Duodenal mucosa (tissue), 2 donors: ENCODE data around the gene FYN.
"Not testable (repeated sequence)": the region's sequence is repeated elsewhere in the genome, so short reads cannot be mapped to it uniquely, and the experiment has no call there.

Source experiments
- H3K27ac ChIP-seq: one replicate; pipeline ENCODE4 v1.7.0; 2013; ENCODE audit warnings: low read depth, low read length
- H3K27me3 ChIP-seq, 2 donors: one replicate each; pipeline ENCODE4 v1.7.0; 2013; ENCODE audit warnings: low read length in 2 of 2, control low read depth in 1 of 2; ENCODE audit not compliant: insufficient read depth in 2 of 2, control insufficient read depth in 1 of 2
- H3K36me3 ChIP-seq, 2 donors: one replicate each; pipeline ENCODE4 v1.7.0; 2013; ENCODE audit warnings: low read length in 2 of 2, control low read depth in 1 of 2; ENCODE audit not compliant: insufficient read depth in 2 of 2, control insufficient read depth in 1 of 2
- H3K4me1 ChIP-seq, 2 donors: one replicate each; pipeline ENCODE4 v1.7.0; 2013; ENCODE audit warnings: low read length in 2 of 2, control low read depth in 1 of 2; ENCODE audit not compliant: insufficient read depth in 2 of 2, control insufficient read depth in 1 of 2
- H3K4me3 ChIP-seq, 2 donors: one replicate each; pipeline ENCODE4 v1.7.0; 2013; ENCODE audit warnings: low read length in 2 of 2, low read depth in 1 of 2
- H3K9ac ChIP-seq, 2 donors: one replicate each; pipeline ENCODE4 v1.7.0; 2013; ENCODE audit warnings: low read length in 2 of 2, low read depth in 1 of 2
- H3K9me3 ChIP-seq, 2 donors: one replicate each; pipeline ENCODE4 v1.7.0; 2013; ENCODE audit warnings: low read length in 2 of 2, control low read depth in 1 of 2; ENCODE audit not compliant: control insufficient read depth in 1 of 2

Gene FYN

GRCh38 chr6:111688331-111688730 is 184.9 kb downstream of the FYN start:
- H3K4me3 ChIP-seq: no peak overlapping the region
- no peaks in the 10 kb centered on the region for H3K27me3 ChIP-seq
- peaks cover 45 to 56% of the 10 kb centered on the region in 2 donors for H3K4me1 ChIP-seq
- H3K27ac ChIP-seq: no peak overlapping the region
- H3K36me3 ChIP-seq: peaks cover 0 to 9% of the 10 kb centered on the region in 2 donors
- no peak overlapping the region for H3K9ac ChIP-seq
- no peaks in the 10 kb centered on the region for H3K9me3 ChIP-seq

GRCh38 chr6:111687652-111688051 is 185.6 kb downstream of the FYN start:
- Histone ChIP-seq H3K4me3 (no peak overlapping the region), H3K27ac (no peak overlapping the region), H3K27me3 (no peaks in the 10 kb centered on the region), H3K36me3 (peaks cover 0 to 7% of the 10 kb centered on the region in 2 donors), H3K9me3 (no peaks in the 10 kb centered on the region), H3K4me1 (peaks cover 38 to 49% of the 10 kb centered on the region in 2 donors), H3K9ac (no peak overlapping the region)

- no peaks in the 10 kb centered on the region for H3K27me3 ChIP-seq
- H3K36me3 ChIP-seq: peaks cover 0 to 1% of the 10 kb centered on the region in 2 donors
- H3K27ac ChIP-seq: no peak overlapping the region
- H3K4me1 ChIP-seq: peaks cover 31 to 42% of the 10 kb centered on the region in 2 donors
- H3K9me3 ChIP-seq: no peaks in the 10 kb centered on the region
- H3K4me3 ChIP-seq: peak overlapping the region in 1 of 2 donors; percentile 9
- H3K9ac ChIP-seq: peak overlapping the region in 1 of 2 donors; percentile 6
Observed at GRCh38 chr6:111686932-111687266, 186.4 kb downstream of the FYN start.

- Histone ChIP-seq H3K27me3 (no peaks in the 10 kb centered on the region), H3K9ac (peak overlapping the region in 1 of 2 donors; percentile 6), H3K9me3 (no peaks in the 10 kb centered on the region), H3K27ac (no peak overlapping the region), H3K36me3 (no peaks in the 10 kb centered on the region), H3K4me1 (peaks cover 26 to 36% of the 10 kb centered on the region in 2 donors), H3K4me3 (peak overlapping the region in 1 of 2 donors; percentile 18)
Observed at GRCh38 chr6:111686249-111686931, 186.9 kb downstream of the FYN start.

- Histone ChIP-seq H3K9ac (no peak overlapping the region), H3K4me3 (no peak overlapping the region), H3K4me1 (peaks cover 18 to 28% of the 10 kb centered on the region in 2 donors), H3K27me3 (no peaks in the 10 kb centered on the region), H3K9me3 (no peaks in the 10 kb centered on the region), H3K36me3 (no peaks in the 10 kb centered on the region), H3K27ac (no peak overlapping the region)
Observed at GRCh38 chr6:111685526-111685925, 187.7 kb downstream of the FYN start.

- H3K27me3 ChIP-seq: no peaks in the 10 kb centered on the region
- H3K36me3 ChIP-seq: no peaks in the 10 kb centered on the region
- H3K27ac ChIP-seq: no peak overlapping the region
- peaks cover 16 to 28% of the 10 kb centered on the region in 2 donors for H3K4me1 ChIP-seq
- no peak overlapping the region for H3K9ac ChIP-seq
- H3K4me3 ChIP-seq: no peak overlapping the region
- no peaks in the 10 kb centered on the region for H3K9me3 ChIP-seq
Observed at GRCh38 chr6:111685058-111685457, 188.2 kb downstream of the FYN start.

- no peak overlapping the region for H3K9ac ChIP-seq
- no peak overlapping the region for H3K4me3 ChIP-seq
- no peaks in the 10 kb centered on the region for H3K36me3 ChIP-seq
- H3K9me3 ChIP-seq: no peaks in the 10 kb centered on the region
- H3K4me1 ChIP-seq: peaks cover 16 to 32% of the 10 kb centered on the region in 2 donors
- no peaks in the 10 kb centered on the region for H3K27me3 ChIP-seq
- H3K27ac ChIP-seq: peak overlapping the region; percentile 46
Observed at GRCh38 chr6:111683749-111684267, 189.4 kb downstream of the FYN start.

- no peaks in the 10 kb centered on the region for H3K9me3 ChIP-seq
- H3K27ac ChIP-seq: no peak overlapping the region
- H3K4me1 ChIP-seq: peaks cover 11 to 35% of the 10 kb centered on the region in 2 donors
- no peaks in the 10 kb centered on the region for H3K27me3 ChIP-seq
- H3K36me3 ChIP-seq: no peaks in the 10 kb centered on the region
- H3K4me3 ChIP-seq: no peak overlapping the region
- H3K9ac ChIP-seq: no peak overlapping the region
Observed at GRCh38 chr6:111683157-111683556, 190.1 kb downstream of the FYN start.

- Histone ChIP-seq H3K9me3 (no peaks in the 10 kb centered on the region), H3K27ac (no peak overlapping the region)
Observed at GRCh38 chr6:111681860-111682259, 191.4 kb downstream of the FYN start.

GRCh38 chr6:111680811-111681609 is 192.2 kb downstream of the FYN start:
- not testable (repeated sequence) for H3K36me3 ChIP-seq, H3K9ac ChIP-seq, H3K9me3 ChIP-seq, H3K27ac ChIP-seq, H3K27me3 ChIP-seq, H3K4me3 ChIP-seq
- H3K4me1 ChIP-seq: peaks cover 13 to 25% of the 10 kb centered on the region in 2 donors

More at GRCh38 chr6:111681860-111682259, 191.4 kb downstream of the FYN start:
- H3K4me3 ChIP-seq: no peak overlapping the region
- H3K36me3 ChIP-seq: no peaks in the 10 kb centered on the region
- no peaks in the 10 kb centered on the region for H3K27me3 ChIP-seq
- H3K4me1 ChIP-seq: peaks cover 19 to 34% of the 10 kb centered on the region in 2 donors
- H3K9ac ChIP-seq: no peak overlapping the region
